Measurements from ENCODE around the gene TREH. TPM values are rescaled to one million over a fixed set of nuclear protein-coding genes. Genes with fewer than 3 reads are reported as not detected.

TREH gene
- total and polyA plus RNA-seq, 2 of the 8 experiments (the other 6 are each of a cell fraction or from before 2014, with no cell fraction given): 0.03 TPM; not detected in 1

GRCh38 chr11:118648291-118648690, 31.2 kb downstream of the TREH start:
- no peak for FAIRE-seq
- H3K79me1 ChIP-seq (ENCODE audit: low read depth, low read length): no peaks in the 10 kb centered on the region; the same call in 1 of the 2 replicates
- H3K23ac ChIP-seq (ENCODE audit: insufficient read length): no peak overlapping the region
- H3K9ac ChIP-seq (replicated peaks in 1 of 4; ENCODE audit: extremely low read depth in 1 of 4, low read depth in 3 of 4, low read length in 3 of 4): no peak overlapping the region
- H3K14ac ChIP-seq (ENCODE audit: insufficient read length): no peak overlapping the region
- ChIA-PET POLR2A (ENCODE audit: partially characterized antibody) (interaction anchor here (0.6 to 25.8 kb wide), 4 partner anchors 10 to 94 kb away, joined by 4 to 574 read pairs (median 171); partner anchors contain the start of gene PHLDB1), CTCF (ENCODE audit: partially characterized antibody) (interaction anchor here (0.6 to 19.1 kb wide), 6 partner anchors 9 to 310 kb away, joined by 3 to 435 read pairs (median 4); partner anchors contain the start of gene PHLDB1)
- no peak overlapping the region for H3K4ac ChIP-seq (replicated peaks; ENCODE audit: insufficient read length, low read depth, low read length)
- no peak overlapping the region for H2BK20ac ChIP-seq (ENCODE audit: low read length)
- H4K5ac ChIP-seq (ENCODE audit: insufficient read length, low read depth, low read length): no peak overlapping the region
- no peaks in the 10 kb centered on the region for H3K4me1 ChIP-seq (replicated peaks in 1 of 4; ENCODE audit: control insufficient read depth in 3 of 4, insufficient read depth in 4 of 4, low read length in 3 of 4)
- H3K56ac ChIP-seq (replicated peaks; ENCODE audit: insufficient read length, low read depth, low read length): no peak overlapping the region
- no peak overlapping the region for H3K4me3 ChIP-seq (ENCODE audit: extremely low read depth in 1 of 4, insufficient read depth in 2 of 4, low read depth in 3 of 4, low read length in 4 of 4)
- H3K27me3 ChIP-seq (replicated peaks in 1 of 4; ENCODE audit: control insufficient read depth in 3 of 4, extremely low read depth in 1 of 4, insufficient read depth in 3 of 4, low read length in 3 of 4): no peaks in the 10 kb centered on the region
- H4K8ac ChIP-seq (ENCODE audit: extremely low read depth, insufficient read depth, low read length): no peak overlapping the region
- peaks cover 24 to 72% (median 55%) of the 10 kb centered on the region in 4 experiments; a peak in 7 of 8 replicates for H3K36me3 ChIP-seq (ENCODE audit: control insufficient read depth in 2 of 4, insufficient read depth in 4 of 4, low read length in 3 of 4)
- H3K79me2 ChIP-seq (ENCODE audit: control insufficient read depth in 1 of 2, insufficient read depth in 2 of 2, low read length in 2 of 2): no peaks in the 10 kb centered on the region
- H2BK120ac ChIP-seq (replicated peaks; ENCODE audit: low read depth, low read length): no peak overlapping the region
- WGBS, 2 experiments (ENCODE audit: extremely low coverage in 1 of 2, insufficient coverage in 1 of 2, insufficient read length in 1 of 2, insufficient replicate concordance in 2 of 2, low coverage in 1 of 2, low lambda C conversion rate in 2 of 2, missing lambda C conversion rate in 1 of 2): 92% methylated on average over 5 of the region's 5 CpGs; no CpG with 5 or more reads in 1 of the 2 experiments
- no peaks in the 10 kb centered on the region for H3K9me3 ChIP-seq (ENCODE audit: insufficient read depth in 2 of 2, low read depth in 1 of 2, low read length in 1 of 2)
- H4K20me1 ChIP-seq (replicated peaks in 1 of 2; ENCODE audit: control insufficient read depth in 1 of 2, insufficient read depth in 2 of 2, low read length in 2 of 2): peaks cover 0 to 9% of the 10 kb centered on the region in 2 experiments
- no peak overlapping the region for H3K4me2 ChIP-seq (ENCODE audit: insufficient read depth in 1 of 2, low read depth in 2 of 2, low read length in 2 of 2)
- no peak overlapping the region for H3K18ac ChIP-seq (ENCODE audit: extremely low read depth, low read length)
- no peak overlapping the region for H2BK5ac ChIP-seq (ENCODE audit: low read depth, low read length)
- no peak for DNase-seq (ENCODE audit: low read depth in 1 of 2, low spot score in 2 of 2)
- no peaks in the 10 kb centered on the region for H3K23me2 ChIP-seq (ENCODE audit: low read depth, low read length)
- no peak overlapping the region for H2AK5ac ChIP-seq (ENCODE audit: low read depth, low read length)
- no peak overlapping the region for H3K27ac ChIP-seq (ENCODE audit: low read depth, low read length)
- no peak overlapping the region for H4K91ac ChIP-seq (replicated peaks; ENCODE audit: insufficient read length, low read length)
- no peak for TF ChIP-seq SIX5 (IDR thresholded peaks at IDR 0.05; ENCODE audit: low read depth, low read length)
- TF ChIP-seq TAF7 (optimal IDR thresholded peaks at IDR 0.05; ENCODE audit: borderline replicate concordance, low read depth, low read length): no peak
- TF ChIP-seq BACH1 (IDR thresholded peaks at IDR 0.05; ENCODE audit: low read length): no peak
- H2BK12ac ChIP-seq (ENCODE audit: low read depth, low read length): no peak overlapping the region
- no peak overlapping the region for H2AFZ ChIP-seq (ENCODE audit: low read length)
- H2BK15ac ChIP-seq (ENCODE audit: low read length): no peak overlapping the region
